Activated CD8-positive, alpha-beta memory T cell treated with anti-CD3 and anti-CD28 coated beads for 4 hours (primary cell): ENCODE results near the gene DENND11.
A peak's percentile ranks its signal among the peaks of the same experiment; 100 is the strongest.

Source experiments
- DNase-seq, 2 donors: peaks; one replicate each; pipeline ENCODE4 v3.0.0-alpha.2; 2020; ENCODE audit warnings: low read depth in 2 of 2

DENND11 gene

DNA sequence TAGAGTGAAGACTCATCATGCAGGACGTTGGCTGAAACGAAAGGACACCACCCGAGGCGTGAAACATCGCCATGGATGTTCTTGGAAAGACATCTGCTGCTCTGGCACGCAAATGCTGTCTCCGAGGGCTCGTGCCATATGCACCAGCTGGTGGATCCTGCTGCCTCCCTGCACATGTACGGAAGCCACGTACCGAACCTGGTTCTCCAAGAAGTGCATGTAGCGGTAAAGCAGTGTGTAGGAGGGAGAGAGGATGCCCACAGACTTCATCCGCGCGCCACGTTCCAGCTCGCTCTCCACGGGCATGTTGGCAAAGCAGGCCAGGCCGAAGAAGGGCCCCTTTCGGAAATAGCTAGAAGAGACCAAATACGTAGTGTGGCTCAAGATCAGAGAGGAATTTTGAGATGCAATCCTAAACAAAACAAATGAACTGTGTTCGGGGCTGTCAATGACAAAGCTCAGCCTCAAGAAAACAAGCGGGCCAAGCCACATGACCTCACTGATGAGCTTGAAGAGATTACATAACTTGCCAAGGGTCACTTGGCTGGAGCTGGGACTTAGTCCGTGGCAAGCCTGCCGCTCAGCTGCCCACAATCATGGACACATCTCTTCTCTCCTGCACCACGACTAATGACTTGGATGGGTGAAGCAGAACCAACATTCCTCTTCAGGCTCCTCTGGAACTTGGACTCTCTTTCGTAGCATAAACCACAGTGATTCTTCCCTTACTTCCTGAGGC, 16.5 kb downstream of the DENND11 start:
- DNase-seq, result no peak

DNA sequence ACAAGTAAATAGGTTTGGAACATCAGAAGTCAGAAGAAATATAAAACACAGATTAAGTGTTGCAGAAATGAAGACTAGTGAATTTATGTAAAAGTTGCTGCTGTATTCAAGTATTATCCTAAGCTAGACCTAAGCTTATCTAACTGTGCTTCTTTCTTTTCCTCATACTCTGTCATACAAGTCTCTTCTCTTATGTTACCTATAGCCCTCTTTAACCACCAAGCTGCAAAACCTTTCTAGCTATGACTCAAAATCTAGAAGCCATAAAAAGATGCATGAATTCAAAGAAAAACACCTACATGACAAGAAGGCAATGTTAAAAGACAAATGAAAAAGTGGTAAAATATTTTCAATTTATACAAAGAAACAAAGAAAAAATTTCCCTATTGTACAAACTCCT, 23.0 kb downstream of the DENND11 start:
- no peak for DNase-seq

- DNase-seq, result no peak
These were observed 25.3 kb downstream of the DENND11 start for GRCh38 chr7:141676618-141677017.

DNA sequence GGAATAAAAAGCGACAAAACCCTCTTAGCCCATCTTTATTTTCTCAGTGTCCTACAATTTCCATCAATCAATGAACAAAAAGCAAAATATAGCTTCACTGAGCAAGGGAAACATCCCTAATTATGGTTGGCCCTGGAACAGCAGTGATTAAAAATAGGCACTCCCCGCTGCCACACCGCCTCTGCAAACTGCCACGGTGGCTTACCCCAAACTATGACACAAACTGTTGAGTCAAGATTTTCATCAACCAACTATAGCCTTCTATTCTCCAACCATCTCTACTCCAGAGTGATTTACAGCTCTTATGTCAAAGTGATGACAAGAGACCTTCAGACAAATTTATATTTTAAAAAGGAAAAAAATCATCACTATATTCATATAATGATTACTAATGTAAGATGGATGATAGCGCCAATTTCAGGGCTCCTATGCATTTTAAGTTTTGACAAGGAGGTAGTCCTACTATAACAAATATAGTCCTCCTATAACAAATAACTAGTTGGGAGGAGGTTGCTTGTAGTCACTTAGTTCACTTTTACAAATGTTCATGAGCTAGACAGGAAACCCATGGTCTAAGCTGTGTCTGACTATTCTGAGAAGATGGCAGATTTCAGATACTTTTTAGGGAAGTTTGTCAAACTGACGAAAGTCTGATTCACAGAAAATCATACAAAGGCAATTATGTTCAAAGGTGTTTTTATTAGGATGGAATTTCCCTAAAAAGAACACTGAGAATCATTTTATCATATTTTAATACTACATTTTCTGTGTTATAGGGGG, 26.3 kb downstream of the DENND11 start:
- no peak for DNase-seq

- DNase-seq, result no peak
These were observed 27.3 kb downstream of the DENND11 start for GRCh38 chr7:141674702-141675101.

DNA sequence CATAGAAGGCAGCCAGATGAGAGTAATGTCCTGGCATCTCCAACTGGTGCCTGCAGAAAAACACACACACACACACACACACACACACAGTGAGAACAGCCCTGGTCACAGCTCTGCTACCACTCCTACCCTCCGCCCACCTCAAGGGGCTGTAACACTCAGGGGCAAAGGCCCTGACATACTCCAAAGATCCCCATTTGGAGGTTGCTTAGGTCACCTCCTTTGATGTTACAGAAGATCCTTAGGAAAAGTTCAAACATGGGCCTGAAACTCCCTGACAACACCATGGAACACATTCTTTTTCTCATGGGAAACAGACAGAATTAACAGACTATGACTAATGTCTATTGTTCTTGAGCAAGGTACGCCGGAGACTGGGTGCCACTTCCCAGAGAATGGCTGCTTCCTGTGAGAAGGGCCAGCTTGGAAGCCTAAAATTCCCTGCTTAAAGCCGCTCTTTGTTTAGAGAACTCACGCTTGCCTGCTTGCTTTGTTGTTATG, 27.7 kb downstream of the DENND11 start:
- no peak for DNase-seq

- DNase-seq, result no peak
These were observed 28.6 kb downstream of the DENND11 start for GRCh38 chr7:141673346-141673745.

- no peak for DNase-seq
These were observed 30.1 kb downstream of the DENND11 start for GRCh38 chr7:141671705-141672496.

GRCh38 chr7:141668853-141669252, 33.1 kb downstream of the DENND11 start:
- no peak for DNase-seq

DNA sequence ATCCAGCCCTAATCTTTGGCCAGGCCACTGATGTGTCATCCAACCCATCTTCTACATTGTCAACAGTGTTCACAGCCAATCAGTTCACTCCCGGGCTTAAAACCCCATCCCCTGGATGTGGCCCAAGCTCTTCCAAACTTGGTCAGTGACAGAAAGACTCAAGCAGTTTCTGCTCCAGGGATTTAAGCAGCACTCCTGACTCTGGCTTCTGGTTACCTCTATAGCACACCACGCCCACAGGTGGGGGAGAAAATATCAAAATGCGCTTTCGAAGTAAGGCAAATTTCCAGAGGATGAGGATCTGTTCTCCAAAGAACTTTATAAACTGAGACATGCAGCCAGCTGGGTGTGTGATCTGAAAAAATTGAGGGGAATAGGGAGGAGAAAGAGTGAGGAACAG, 35.9 kb downstream of the DENND11 start:
- DNase-seq, result no peak

GRCh38 chr7:141665208-141666035, 36.5 kb downstream of the DENND11 start:
- DNase-seq, result no peak

DNA sequence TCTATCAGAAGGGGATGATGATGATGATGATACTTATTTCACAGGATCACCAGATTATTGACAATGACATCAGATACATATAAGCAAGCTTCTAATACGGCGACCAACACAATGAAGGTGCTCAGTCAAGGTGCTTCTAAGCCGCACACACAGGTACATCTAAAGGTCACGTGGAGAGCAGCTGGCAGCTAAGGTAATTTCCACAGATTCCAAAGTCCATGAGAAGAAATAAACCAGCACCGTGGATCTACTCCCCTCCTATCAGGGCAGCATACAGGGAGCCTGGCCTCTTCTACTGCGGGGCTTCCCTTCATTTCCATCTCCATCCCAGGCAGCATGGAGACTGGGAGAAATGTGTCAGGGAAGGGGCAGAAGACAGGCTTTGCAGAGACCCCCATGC, 37.5 kb downstream of the DENND11 start:
- DNase-seq, result no peak

DNA sequence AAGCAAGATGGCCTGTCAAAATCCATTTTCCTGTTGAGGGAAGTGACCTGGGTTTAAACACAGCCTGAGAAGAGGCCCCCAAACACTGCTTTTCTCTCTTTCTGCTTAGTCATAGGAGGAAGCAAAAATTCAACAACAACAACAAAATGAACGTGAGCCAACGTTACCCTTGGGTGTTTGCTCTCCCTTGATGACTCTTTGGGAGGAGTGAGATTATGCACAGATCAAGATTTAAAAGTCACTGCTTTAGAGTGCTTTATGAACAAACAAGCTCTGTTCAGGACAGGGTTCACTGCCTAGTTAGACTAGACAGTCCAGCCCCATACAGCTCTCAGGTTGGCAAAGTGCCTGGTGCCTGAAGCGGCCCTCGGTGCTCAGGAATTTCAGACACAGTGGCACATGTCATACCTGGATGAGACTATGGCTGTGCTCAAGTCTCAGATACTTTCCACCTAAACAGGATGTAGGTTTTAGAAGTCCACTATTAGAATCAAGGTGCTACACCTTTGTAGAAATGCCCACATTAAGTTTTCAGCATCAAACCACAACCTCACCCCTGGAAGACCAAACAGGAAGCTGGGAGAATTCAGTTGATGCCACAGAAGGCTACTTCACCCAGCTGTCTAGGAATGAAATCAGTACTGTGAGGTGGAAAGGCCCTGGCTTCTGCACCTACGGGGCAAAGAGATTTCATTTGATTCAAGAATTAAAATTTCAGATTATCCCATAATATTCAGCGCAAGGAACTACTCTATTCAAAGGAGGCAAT, 38.7 kb downstream of the DENND11 start:
- DNase-seq, result no peak

DNA sequence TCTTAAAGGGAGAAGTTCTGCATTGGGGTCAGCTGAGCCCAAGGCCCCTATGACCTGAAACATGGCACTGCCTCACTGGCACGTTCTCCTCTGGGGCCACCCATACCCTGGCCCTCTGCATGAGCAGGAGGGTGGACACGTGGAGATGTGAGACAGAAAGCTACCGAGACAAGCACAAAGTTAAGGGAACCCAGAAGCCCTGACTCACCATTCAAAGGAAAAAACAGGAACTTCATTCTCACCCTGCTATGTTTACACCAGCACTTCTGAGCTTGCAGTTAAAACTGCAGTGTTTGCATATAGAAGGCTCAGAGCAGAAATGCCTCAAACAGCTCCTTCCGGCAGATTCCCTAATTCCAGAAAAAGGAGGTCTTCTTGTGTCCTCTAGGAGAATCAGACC, 41.7 kb downstream of the DENND11 start:
- no peak for DNase-seq

DNA sequence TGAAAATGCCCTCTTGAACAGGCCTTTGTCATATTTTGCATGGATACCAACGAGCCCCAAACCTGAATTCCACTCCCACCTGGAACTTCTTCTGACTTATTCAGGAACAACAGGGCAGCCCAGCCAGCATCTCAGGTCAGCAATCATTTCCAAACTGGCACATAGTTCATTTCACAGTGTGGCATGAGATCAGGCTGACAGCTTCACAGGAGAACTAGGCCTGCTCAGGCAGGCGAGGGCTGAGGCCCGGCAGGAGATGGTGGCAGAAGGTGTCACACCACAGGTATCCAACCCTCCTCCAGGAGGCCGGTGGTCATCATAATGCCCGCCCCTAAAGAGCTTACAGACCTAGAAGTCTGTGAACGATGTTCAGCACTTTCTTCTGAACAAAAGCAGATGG, 42.5 kb downstream of the DENND11 start:
- no peak for DNase-seq

DNA sequence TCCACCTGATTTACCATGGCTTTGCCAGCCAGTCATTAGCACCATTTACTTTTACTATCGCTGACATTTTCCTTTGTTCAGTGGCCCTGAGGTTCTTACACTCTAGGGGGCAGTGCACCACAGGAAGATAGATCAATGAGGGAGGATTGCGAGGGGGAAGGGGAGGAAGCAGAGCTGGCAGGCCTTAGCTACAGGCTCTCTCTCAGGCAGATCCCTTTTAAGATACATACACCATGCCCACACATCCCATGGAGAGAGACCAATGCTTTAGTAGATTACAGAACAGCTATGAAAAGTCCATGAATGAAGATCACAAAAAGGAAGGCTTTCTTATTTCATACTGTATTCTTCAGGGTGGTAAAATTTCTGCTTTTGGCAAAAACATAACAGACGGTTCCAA, 47.4 kb downstream of the DENND11 start:
- DNase-seq, result peak; percentile 10 to 14

GRCh38 chr7:141652691-141653090, 49.3 kb downstream of the DENND11 start:
- DNase-seq, result no peak
